ENCODE data around the gene CD200R1L.

The CD200R1L gene

DNA sequence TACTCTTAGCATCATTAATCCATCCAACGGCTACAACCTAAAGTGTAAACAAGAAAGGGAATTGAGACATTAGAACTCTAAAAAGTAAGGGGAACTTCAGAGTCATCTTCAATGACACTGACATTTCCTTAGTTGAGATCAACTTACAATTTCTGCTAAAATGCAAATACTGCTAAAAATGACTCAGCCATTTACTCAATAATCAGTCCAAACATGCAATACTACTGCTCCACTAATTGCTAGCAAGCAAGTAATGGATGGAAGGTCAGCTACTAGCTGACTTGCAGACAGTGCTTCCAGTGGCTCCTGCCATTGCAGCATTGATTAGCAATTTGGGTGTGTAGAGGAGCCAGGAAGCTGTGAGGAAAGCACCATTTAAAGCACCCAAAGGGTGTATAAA lies 28.4 kb downstream of the CD200R1L start:
- DNase-seq (ENCODE audit: low spot score) = no peak

DNA sequence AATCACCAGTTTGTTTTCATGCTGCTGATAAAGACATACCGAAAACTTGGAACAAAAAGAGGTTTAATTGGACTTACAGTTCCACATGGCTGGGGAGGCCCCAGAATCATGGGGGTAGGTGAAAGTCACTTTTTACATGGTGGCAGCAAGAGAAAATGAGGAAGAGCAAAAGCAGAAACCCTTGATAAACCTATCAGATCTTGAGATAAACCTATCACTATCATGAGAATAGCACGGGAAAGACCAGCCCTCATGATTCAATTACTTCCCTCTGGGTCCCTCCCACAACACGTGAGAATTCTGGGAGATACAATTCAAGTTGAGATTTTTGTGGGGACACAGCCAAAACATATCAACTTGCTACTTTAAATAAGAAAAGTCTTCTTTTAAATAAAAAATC lies 28.9 kb downstream of the CD200R1L start:
- no peak for DNase-seq (ENCODE audit: low spot score)

DNA sequence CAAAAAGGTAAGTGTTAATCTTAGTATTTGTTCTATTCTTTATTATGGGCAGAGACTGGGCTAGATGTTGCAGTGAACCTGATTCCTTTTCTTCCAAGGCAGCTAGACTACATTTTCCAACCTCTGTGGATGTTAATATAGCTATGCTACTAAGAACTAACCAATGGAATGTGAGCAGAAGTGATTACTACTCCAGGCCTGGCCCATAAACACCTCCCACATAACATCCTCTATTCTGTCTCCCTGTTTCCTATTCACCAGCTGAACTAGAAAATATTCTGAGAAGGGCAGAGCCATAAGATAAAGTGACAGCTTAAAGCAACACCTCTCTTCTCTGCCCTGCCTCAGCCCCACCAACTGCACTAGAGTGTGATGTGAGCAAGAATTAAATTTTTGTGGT lies 29.4 kb downstream of the CD200R1L start:
- DNase-seq (ENCODE audit: low spot score) = no peak

DNA sequence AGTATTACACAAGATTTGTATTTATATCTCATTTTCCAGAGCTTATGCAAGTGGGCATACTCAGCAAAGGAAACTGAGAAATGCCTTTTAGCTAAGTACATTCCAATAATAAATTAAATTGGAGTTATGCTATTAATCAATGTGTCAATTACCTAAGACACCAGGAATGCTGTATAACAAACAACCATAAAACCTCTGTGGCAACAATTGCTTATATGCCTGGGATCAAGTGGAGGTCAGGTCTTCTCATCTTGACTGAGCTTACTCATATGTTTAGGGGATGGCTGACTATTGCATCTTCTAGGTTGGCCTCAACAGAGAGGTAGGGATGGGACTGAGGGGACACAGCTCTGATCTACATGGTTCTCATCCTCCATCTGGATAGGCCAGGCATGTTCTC lies 30.7 kb downstream of the CD200R1L start:
- DNase-seq (ENCODE audit: low spot score) = no peak

DNA sequence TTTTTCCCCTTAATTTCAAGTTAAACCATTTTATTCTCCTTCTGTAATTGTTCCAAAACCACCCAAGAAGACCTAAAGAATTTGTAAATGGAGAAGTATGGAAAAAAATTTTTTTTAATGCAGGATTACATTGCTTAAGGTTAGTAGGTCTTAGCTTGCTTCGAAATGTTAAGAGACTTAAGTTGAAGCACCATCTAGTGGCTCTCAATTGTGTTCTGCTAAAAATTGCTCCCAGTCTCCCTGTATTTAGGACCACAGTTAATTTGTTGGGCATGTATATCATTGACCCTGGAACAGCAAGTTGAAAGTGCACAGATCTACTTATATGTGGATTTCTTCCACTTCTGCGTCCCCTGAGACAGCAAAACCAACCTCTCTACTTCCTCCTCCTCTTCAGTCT lies 32.4 kb downstream of the CD200R1L start:
- peak; percentile 46 for DNase-seq (ENCODE audit: low spot score)

DNA sequence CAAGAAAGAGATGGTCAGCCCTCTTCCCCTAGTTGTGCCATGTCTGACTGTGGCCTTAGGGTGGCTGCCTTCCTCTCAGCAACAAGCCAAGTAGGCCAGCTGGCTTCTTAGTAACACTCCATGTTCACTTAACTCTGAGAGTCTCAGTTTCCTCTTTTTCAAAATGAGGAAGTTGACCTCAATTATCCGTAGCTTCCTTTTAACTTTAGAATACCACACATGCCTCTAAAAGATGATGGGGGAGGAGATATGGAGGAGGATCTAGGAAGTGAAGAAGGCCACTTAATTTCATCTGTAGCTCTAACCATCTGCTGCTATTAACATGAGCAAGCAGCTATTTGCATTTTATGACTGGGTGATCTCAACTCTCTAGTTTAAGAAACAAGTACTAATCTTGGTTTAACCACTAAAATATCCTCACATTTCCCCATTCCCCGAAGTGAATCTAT lies 32.9 kb downstream of the CD200R1L start:
- DNase-seq (ENCODE audit: low spot score) = no peak

DNA sequence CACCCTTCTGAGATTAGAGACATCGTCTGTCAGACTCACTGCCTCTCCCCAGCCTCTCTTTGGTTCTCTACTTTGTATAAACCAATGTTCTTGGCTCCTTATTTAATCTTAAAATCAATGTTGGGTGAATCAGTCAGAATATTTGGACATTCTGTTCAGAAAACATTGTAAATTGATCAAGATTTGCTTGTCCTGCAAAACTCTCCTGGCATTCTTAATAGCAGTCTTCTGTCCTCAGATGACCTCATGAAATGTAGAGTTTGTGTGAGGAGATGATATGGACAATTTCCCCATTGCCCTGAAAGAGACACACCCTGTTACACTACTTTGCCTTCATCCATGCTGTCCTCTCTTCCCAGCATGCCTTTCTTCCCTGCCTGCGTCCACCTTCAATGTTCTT lies 33.6 kb downstream of the CD200R1L start:
- DNase-seq (ENCODE audit: low spot score) = no peak

DNA sequence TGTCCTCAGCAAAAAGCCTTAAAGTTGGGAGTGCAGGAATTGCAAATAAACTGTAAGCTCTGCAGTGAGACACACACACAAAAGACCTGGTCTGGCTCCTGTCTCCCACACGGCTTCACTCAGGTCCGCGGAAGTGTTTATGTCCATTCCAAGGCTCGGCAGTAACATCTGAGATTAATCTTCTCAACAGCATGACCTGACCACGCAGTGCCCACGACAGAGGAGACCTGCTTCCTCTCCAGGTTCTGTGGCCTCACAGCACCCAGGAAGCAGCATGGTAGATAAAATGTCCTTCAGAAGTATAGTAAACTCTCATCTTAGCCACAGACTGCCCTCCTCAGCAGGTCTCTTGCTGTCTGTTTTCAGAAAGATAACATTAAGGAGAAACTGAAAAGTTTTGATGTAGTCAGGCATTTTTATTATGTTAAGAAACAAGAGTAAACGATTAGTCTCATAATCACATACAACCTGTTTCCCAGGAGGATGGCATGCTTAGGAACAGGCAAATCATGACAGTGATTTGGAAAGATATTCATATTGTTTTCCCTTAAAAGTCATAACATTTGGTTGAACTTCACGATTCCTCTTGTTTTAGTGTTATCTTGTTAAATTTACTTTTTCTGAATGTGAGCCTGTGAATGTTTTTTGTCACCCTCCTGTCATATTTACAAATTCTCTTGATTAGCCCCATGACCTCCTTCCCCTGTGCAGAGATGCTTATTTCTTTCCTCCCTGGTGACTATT lies 34.6 kb downstream of the CD200R1L start:
- no peak for DNase-seq (ENCODE audit: low spot score)

DNA sequence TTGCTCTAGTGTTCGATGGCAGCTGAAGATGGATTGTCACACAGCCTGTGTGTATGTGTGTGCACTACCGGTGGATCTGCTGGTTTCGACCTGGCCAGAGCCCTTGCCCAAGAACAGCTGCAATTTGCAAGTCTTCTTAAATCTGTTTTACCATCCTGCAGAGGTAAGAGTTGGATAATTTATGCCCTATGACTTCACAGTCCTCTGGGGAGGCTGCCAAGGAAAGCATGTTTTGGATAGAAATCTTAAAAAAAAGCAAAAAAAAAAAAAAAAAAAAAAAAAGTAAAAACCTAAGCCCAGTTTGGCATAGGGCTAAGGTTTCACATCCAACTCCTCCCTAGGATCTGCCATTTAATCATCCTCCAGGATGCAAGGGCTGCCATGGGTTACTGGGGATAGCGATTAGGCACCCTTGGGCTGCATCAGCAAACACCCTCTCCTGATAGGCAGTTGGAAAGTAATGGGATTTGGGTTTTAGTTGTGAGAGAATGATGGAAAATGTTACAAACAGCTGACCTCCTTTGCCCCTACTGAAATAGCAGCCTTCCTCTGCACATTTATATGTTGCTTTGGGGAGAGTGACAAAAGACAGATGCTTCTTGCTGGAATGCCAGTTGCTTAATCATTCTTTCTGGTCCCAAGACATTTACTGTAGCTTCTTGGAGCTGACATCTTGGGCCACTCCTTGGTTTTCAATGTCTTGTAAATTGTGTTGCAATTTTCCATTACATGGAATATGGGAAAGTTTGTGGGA lies 35.4 kb downstream of the CD200R1L start:
- no peak for DNase-seq (ENCODE audit: low spot score)

DNA sequence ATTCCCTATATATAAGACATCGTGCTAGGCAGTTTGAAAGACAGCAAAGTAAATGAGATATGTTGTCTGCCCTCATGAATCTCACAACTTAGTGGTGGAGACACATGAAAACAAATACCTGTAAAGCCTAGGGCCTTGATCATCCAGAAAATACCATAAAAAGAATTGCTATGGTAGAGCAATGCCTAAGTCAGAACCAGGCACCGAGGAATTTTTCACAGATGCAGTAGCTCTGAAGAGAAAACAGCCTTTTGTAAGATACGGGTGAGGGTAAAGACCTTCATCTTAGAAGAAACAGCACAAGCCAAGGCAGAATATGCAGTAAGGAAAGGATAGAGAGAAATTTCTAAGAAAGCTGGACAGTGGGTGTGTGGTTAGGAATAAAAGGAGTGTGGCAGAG lies 36.1 kb downstream of the CD200R1L start:
- no peak for DNase-seq (ENCODE audit: low spot score)

DNA sequence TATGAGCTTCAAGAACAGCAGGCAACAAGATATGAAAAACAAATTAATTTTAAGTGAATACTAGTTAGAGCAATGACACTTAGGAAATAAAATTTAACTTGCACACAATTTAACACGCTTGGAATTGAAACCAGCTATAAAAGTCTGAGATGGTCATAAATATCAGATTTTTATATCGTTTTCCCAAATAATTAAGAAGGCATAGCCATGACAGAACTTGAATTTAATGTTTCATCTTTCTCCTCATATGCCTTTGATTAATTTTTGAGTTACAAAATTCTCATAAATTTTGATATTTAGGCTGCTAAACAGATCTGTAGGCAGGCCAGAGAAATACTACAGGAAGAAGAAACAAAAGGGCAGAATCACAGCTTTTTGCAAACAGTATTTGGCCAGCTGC lies 38.5 kb downstream of the CD200R1L start:
- DNase-seq (ENCODE audit: low spot score) = no peak

DNA sequence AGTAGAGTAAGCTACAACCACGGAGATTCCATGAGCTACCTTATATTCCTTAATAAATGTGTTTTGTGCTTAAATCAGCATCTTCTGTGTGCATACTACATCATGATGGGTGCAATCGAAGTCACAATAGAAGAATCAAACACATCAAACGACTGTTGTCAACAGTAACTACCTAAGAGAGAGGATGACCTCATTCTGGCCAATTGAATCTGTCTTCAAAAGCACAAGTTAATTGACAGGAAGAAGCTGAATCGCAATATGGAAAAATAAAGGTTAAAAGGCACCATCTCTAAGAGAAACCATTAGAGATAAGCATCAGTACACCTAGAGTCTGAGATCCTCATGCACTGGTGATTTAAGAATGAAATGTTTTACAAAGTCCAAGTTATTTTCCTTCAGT lies 39.0 kb downstream of the CD200R1L start:
- DNase-seq (ENCODE audit: low spot score) = no peak

DNA sequence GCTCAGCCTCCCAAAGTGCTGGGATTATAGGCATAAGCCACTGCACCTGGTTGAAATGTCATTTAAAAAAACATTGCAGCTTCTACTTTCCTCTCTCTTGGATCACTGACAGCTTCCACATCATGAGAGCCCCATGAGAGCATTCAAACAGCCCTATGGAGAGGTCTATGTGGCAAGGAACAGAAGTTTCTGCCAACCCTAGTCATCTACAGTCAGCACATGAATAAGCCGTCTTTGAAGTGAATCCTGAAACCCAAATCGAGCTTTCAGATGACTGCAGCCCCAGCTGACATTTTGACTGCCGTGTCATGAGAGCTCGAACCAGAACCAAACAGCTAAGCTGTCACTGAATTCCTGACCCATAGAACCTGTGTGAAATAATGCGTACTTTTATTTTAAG lies 39.8 kb downstream of the CD200R1L start:
- DNase-seq (ENCODE audit: low spot score) = no peak

DNA sequence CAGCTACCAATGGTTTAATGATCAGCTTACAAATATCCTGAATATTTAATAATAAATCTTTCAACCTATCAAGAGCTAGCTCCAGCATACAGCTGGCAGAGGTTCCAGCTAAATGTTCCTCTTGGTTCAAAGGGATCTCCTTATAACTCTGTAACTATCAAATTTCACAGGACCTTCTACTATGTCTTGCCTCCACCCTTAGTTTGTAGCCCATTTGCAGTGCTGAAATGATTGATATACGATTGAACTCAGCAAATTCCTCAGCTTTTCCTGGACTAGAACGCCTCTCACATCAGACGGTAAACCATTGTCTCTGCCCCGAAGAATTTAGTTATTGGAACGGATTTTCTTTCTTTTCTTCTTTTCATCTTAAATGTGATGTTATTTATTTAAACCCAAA lies 41.5 kb downstream of the CD200R1L start:
- no peak for DNase-seq (ENCODE audit: low spot score)

DNA sequence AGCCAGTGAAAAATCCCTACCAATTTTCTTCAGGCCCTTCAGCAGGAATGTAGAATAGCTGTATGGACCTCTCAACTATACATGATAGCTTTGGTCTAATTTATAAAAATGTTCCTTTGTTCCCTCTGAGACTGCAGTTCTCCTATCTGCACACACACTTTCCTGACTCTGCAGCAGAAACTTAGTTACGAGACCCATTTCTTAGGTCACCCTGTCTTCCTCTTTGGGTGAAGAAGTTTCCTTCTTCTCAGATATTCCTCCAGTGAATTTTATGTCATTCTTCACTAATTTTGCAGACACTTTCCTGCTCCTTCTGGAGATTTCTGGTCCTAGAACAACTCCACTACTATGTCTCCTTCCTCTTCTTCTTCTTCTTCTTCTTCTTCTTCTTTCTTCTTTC lies 42.6 kb downstream of the CD200R1L start:
- DNase-seq (ENCODE audit: low spot score) = no peak

DNA sequence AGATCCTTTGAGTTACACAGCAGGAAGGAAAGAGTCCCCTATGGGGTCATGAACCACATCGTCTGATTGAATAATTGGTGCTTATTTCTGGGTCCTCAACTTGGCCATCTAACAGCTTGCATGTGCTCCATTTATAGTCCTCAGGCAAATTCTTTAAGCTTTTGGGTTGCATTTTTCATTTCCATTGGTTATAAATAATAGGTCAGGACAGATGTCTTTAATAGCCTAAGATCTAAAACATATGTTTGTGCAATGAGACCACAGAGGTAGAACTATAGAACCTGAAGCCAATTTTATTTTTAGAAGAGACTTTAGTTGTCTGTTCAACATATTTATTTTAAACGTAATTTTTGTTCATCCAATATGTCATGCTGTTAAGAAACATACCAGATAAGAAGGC lies 43.2 kb downstream of the CD200R1L start:
- no peak for DNase-seq (ENCODE audit: low spot score)

DNA sequence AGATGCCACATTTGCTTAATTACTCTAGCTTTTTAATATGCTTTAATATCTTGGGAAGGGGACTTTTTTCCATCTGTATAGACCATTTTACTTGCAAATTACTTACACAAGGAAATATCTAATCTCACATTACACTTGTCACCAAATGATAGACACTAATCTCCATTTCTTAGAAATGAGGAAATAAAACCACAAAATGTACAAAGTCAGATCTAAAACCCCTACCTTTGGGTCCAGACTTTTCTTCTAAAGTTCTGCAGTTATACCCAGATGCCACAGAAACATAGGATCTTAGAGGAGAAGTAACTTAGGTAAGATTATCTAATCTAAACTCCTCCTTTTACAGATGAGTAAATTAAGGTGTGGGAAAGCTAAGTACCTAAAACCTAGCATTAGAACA lies 44.3 kb downstream of the CD200R1L start:
- no peak for DNase-seq (ENCODE audit: low spot score)

DNA sequence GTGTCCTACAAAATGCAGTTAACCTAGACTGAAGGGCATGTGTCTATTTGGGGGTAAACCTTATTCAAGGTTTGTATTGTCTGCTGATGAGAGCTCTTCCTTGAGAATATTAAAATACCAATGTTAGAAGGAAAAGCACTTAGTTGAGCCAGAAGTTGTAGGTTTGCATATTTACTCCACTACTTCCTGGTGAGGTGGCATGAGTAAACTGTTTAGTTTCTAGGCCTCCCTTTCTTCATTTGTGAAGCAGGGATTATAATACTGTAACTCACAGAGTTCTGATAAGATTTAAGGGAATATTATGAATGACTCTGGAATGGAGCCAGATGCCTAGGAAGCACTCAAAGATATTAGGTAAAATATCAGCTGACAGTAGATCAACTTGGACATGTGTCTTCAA lies 46.7 kb downstream of the CD200R1L start:
- no peak for DNase-seq (ENCODE audit: low spot score)

DNA sequence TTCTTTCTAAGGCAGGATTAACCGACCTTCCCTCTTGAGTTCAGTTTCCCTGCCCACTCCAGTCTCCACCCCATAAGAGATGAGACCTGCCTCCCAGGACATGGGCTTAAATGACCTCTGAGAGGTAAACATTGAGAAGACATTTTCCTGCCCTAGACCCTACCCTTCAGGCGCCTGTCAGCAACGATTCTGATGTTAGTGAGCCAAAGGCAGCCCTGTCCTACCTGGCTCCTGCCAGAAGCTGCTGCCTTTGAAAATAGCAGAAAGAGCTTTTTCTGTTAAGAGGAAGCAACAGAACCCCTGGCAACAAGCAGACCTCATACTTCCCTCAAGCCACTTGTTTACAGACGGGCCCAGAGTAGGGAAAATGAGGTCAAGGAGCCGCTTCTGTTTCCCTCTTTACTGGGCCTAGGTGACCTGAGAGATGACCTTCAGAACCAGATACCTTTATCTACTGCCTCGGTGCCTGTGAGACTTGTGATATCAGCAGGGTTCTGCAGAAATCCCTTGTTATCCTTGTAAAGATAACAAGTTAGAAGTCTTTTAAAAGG lies 52.0 kb downstream of the CD200R1L start:
- DNase-seq (ENCODE audit: low spot score) = no peak

DNA sequence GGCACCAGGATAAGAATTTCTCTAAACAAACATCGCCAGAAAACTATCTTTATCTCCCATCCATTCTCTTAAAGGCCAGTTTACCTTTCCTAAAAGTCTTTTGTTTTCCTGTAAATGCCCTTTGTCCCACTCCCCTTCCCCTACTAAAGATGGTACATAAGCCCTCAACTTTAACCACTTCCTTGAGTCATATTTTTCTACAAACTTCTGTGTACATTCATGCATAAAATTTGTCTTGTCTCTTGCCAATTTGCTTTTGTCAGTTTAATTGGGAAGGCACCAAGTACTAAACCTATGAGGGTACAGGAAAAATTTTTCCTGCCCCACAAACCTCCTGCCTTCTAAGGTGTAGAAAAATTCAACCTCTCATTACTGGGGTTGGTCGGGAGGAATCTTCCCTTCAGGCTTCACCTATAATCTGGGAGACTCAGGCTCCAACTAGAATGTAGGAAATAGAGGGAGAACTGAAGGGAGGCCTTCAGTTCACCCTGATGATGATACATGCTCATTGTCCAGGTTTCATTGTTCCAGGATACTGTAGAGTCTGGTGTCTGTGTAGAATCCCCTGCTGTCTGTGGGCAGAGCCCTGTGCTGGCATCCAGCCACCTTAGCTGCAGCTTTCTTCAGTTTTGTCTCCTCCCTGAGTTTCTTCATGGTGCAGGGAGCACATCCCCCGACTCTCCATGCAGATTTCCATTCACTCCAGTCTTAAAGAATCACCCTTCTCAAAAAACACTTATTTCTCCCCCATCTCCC lies 53.2 kb downstream of the CD200R1L start:
- DNase-seq (ENCODE audit: low spot score) = no peak

DNA sequence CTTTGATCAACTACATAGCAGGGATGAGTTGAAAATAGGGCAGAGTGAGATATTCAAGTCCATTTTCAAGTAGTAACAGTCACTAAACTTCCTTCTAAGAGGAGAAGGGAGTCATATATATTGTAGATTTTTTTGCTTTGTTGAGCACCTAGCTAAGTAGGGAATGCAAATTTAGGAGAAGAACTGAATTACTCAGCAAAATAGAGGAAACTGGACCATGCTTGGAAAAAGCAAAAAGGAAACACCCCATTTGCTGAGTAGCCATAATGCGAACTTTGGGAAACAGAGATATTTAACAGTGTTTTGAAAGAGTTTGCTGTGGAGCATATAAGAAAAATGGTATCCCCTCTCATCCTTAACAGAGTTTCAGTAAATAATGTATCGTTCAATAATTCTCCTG lies 54.9 kb downstream of the CD200R1L start:
- DNase-seq (ENCODE audit: low spot score) = no peak

DNA sequence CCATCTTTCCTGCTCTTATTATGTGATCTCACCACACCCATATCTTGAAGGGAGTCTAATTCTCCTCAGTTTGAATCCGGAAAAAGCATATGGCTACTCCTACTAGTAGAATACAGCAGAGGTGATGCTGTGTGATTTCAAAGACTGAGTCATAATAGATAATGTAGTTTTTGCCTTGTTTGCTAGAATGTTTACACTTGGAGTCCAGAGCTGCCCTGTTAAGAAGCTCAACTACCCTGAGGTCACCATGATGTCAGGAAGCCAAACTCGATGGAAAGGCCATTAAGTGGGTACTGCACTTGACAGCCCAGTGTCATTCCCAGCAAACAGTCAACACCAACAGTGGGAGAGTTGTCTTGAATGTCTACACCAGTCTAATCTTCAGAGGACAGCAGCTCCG lies 56.9 kb downstream of the CD200R1L start:
- no peak for DNase-seq (ENCODE audit: low spot score)
